ENCODE measurements around the gene MYMK.

Gene MYMK

GRCh38 chr9:133517711-133518110 is 7.0 kb downstream of the MYMK start:
- DNase-seq, result no peak

- DNase-seq, result no peak
Measured at GRCh38 chr9:133516961-133517350, 7.8 kb downstream of the MYMK start.

- no peak for DNase-seq
Measured at GRCh38 chr9:133516256-133516960, 8.4 kb downstream of the MYMK start.

GRCh38 chr9:133515615-133516255 is 9.0 kb downstream of the MYMK start:
- no peak for DNase-seq

- no peak for DNase-seq
Measured at GRCh38 chr9:133515240-133515610, 9.5 kb downstream of the MYMK start.

- peak; percentile 38 for DNase-seq
Measured at GRCh38 chr9:133514460-133515239, 10.1 kb downstream of the MYMK start.

- peak; percentile 25 for DNase-seq
Measured at GRCh38 chr9:133513214-133514100, 11.3 kb downstream of the MYMK start.

- DNase-seq, result no peak
Measured at GRCh38 chr9:133512253-133513213, 12.2 kb downstream of the MYMK start.

- DNase-seq, result no peak
Measured at GRCh38 chr9:133511607-133512006, 13.2 kb downstream of the MYMK start.

GRCh38 chr9:133510926-133511505 is 13.7 kb downstream of the MYMK start:
- DNase-seq, result no peak

GRCh38 chr9:133509179-133510083 is 15.3 kb downstream of the MYMK start:
- DNase-seq, result no peak

GRCh38 chr9:133508046-133508445 is 16.7 kb downstream of the MYMK start:
- DNase-seq, result no peak

- DNase-seq, result no peak
Measured at GRCh38 chr9:133507246-133507965, 17.4 kb downstream of the MYMK start.

- DNase-seq, result no peak
Measured at GRCh38 chr9:133506653-133507038, 18.1 kb downstream of the MYMK start.

GRCh38 chr9:133505901-133506652 is 18.7 kb downstream of the MYMK start:
- no peak for DNase-seq

- no peak for DNase-seq
Measured at GRCh38 chr9:133505186-133505830, 19.5 kb downstream of the MYMK start.

GRCh38 chr9:133502112-133502511 is 22.6 kb downstream of the MYMK start:
- no peak for DNase-seq

- no peak for DNase-seq
Measured at GRCh38 chr9:133499892-133500270, 24.9 kb downstream of the MYMK start.

Data from NCI-H1694 treated with DMSO at 0.1 percent for 48 hours (cell line).